NCI-H187 (cell line): ENCODE measurements around the gene RTN4R.
"Not testable (repeated sequence)": the region's sequence is repeated elsewhere in the genome, so short reads cannot be mapped to it uniquely, and the experiment has no call there.

ENCODE experiments used
- DNase-seq, 2 experiments: peaks; one replicate each; lab custom pipeline; 2025; lab: John Stamatoyannopoulos, UW

RTN4R gene

GRCh38 chr22:20268279-20269012 lies at the start of gene RTN4R:
Gene RTN4R (minus strand): TSS chr22:20268318. CDS start chr22:20268092, 226 bp downstream.
- no peak for DNase-seq

- not testable (repeated sequence) for DNase-seq
Measured at GRCh38 chr22:20317402-20318042, 49.4 kb upstream of the RTN4R start.

GRCh38 chr22:20316844-20317401 lies 48.8 kb upstream of the RTN4R start:
- DNase-seq, result no peak

- no peak for DNase-seq
Measured at GRCh38 chr22:20316217-20316843, 48.2 kb upstream of the RTN4R start.

GRCh38 chr22:20315337-20316216 lies 47.5 kb upstream of the RTN4R start:
- no peak for DNase-seq

- not testable (repeated sequence) for DNase-seq
Measured at GRCh38 chr22:20314741-20315336, 46.7 kb upstream of the RTN4R start.

GRCh38 chr22:20314206-20314605 lies 46.1 kb upstream of the RTN4R start:
- not testable (repeated sequence) for DNase-seq

GRCh38 chr22:20313306-20314077 lies 45.4 kb upstream of the RTN4R start:
- DNase-seq, result not testable (repeated sequence)

- no peak for DNase-seq
Measured at GRCh38 chr22:20312396-20313191, 44.5 kb upstream of the RTN4R start.

- DNase-seq, result not testable (repeated sequence)
Measured at GRCh38 chr22:20311249-20312062, 43.3 kb upstream of the RTN4R start.

- DNase-seq, result not testable (repeated sequence)
Measured at GRCh38 chr22:20310773-20311172, 42.7 kb upstream of the RTN4R start.

GRCh38 chr22:20310180-20310579 lies 42.1 kb upstream of the RTN4R start:
- not testable (repeated sequence) for DNase-seq

- peak in 1 of 2 experiments; percentile 9 for DNase-seq
Measured at GRCh38 chr22:20308806-20309650, 40.9 kb upstream of the RTN4R start.

- DNase-seq, result not testable (repeated sequence)
Measured at GRCh38 chr22:20307448-20308447, 39.6 kb upstream of the RTN4R start.

GRCh38 chr22:20306646-20307447 lies 38.7 kb upstream of the RTN4R start:
- DNase-seq, result not testable (repeated sequence)
